HG02610 (cell line): Measurements from ENCODE around the gene TREX2.

Source experiments
- ATAC-seq: cut with Tn5 transposase; IDR thresholded peaks from one replicate; pipeline ENCODE4 v1.9.1; 2021; ENCODE audit warnings: mild to moderate bottlenecking, moderate library complexity; ENCODE audit not compliant: unreplicated experiment

The TREX2 gene

DNA sequence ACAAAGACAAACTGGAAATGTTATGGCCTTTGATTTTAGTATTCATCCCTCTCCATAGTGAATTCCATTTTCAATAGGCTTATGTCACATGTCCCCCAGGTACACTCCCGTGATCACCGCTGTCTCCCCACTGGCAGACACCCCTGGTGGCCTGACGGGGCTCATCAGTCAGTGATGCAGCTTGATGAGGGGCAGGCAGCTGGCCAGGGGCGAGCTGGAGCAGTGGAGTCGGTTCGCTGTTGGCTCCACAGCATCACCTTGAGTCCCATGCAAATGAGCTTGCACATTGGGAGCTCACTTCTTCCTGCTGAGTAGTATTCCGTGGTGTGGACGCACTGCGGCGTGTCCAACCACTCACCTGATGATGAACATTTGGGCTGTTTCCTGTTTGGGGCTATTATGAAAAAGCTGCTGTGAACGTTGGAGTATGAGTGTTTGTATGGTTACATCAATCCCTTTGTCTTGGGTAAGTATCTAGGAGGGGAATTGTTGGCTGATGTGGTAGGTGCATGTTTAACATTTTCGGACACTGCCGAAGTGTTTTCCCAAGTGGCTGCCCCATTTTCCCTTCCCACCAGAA, 5.2 kb downstream of the TREX2 start:
- no peak for ATAC-seq

DNA sequence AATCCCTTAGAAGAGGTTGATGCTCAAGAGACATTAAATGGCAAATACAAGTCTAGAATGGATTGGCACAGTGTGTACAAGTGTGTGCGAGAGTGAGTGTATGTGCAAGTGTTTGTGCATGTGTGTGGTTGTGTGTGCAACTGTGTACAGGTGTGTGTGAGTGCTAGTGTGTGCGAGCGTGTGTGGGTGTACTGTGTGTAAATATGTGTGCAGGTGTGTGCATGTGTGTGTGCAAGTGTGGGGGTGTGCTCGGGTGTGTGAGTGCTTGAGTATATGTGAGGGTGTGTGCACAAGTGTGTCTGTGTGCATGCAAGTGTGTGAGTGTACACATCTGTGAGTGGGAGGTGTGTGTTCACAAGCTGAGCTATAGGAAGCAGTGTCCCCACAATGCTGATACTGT, 5.9 kb downstream of the TREX2 start:
- ATAC-seq, result no peak

DNA sequence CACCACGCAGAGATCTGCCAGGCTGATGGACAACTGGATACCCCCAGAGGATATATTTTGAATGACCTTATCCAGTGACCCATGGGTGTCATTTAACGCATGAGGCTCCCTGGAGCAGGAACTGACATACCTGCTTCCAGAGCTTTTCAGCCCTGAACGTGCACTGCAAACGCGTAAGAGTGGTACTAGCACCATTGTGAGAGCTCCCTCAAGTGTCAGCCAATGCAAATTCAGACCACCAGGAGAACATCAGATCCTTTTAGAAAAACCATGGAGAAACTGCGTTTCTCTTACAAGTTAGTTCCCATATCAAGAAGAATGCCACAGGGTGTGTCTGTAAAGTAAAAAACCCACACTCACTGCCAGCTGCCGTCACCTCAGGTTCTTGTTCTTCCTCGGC, 7.3 kb downstream of the TREX2 start:
- ATAC-seq, result no peak

DNA sequence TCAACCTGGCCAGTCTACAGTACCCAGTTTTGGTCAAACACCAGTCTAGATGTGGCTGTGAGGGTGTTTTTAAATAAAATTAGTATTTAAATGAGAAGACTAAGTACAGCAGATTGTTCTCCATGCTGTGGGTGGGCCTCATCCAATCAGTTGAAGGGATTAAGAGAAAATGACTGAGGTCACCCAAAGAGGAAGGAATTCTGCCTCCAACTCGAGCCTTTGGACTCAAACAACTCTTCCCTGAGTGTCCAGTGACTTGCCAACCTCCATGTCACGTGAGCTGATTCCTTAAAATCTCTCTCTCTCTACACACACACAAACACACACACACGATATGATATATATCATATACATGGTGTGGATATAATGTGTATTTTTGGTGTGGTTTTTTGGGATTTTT, 10.0 kb downstream of the TREX2 start:
- no peak for ATAC-seq

DNA sequence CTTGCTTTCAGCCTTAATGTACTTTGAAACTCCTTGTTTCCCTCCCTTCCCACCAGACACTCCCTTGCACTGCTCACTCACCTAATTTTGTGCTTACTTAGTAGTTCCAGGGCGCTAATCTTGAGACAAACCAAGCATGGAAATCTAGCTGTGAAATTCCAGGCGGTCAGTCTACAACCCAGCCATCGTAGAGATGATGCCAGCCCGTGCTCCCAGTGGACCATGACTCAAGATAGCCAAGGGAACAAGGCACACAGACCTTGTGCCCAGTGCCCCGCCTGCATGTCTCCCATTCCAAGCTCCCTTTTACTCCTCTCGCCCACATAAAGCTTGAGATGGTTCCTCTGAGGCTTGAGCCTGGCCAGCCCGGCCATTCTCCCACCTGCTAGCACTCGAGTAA, 11.1 kb downstream of the TREX2 start:
- ATAC-seq, result no peak

DNA sequence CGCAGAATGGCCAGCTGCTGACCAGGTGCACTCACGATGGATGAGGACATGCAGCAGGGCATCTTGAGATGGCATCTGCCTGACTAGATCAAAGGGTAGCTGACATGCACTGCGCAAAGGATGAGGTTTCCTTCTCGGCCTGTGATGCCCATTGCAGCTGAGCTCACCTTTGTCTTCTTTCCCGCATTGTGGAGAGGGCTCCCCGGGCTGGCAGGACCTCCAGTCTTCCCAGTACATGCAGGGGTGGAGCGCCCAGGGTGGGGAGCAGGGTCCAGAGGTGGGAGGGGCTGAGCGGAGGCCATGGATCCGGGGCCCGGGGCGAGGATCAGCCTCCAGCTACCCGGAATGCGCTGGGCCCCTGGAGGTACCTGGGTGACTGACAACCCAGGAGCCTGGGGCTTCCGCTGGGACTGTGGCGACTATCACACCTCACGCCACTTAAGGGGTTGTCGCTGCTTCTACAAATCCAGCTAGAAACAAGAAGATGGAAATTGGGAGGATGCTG, 12.0 kb downstream of the TREX2 start:
- ATAC-seq, result no peak

DNA sequence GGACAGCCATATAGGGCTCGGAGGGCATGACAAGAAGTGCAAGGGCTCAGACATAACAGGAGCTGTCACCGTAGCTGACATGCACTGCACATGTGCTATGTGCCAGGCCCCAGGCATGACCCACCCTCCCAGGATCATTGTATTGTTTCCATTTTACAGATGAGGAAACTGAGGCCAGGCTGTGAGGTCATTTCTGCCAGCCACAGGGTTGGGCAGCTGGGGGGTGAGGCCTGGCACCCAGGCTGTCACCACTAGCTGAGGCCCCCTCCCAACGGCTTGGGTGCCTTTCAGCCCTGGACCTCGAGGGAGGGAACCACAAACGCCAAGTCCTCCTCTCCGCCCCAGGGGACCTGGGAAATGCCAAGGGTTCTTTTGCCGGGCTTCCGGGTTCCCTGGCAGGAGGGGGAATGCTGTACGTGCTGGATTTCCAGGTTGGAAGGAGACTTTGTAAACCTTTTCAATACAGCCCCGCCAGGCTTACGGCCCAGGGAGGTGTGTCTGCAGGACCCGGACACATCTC, 12.6 kb downstream of the TREX2 start:
- ATAC-seq, result no peak

DNA sequence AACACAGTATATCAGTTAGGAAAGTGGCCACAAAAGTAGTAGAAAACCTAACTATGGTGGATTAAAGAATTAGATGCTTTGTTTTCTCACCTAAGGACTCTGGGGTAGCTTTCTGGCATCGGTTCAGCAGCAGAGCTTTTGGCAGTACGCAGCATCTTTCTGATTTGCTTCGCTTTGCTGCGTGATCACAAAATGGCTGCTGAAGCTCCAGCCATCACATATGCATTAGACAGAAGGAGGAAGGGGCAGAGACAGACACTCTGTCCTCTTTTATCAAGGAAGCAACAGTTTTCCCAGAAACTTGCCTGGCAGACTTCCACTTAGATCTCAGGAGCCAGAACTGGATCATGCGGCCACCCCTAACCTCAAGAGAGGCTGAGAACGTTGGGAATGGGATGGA, 15.1 kb downstream of the TREX2 start:
- ATAC-seq, result no peak

DNA sequence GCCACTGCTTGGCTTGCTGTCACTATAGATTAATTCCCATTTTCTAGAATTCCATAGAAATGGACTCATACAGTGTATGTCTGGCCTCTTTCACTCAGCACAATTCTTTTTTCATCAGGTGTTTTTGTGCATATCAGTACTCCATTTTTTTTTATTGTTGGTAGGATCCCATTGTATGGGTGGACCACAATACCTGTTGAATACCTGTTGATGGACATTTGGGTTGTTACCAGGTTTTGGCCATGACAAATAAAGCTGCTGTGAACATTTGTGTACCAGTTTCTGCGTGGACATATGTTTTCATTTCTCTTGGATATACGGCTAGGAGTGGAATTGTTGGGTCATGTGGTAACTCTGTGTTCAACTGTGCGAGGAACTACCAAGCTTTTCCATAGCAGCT, 19.7 kb downstream of the TREX2 start:
- no peak for ATAC-seq

GRCh38 chrX:153423652-153424051, 22.2 kb downstream of the TREX2 start:
- no peak for ATAC-seq

GRCh38 chrX:153421856-153422255, 24.0 kb downstream of the TREX2 start:
- ATAC-seq, result no peak

- ATAC-seq, result no peak
These were observed 24.8 kb downstream of the TREX2 start for GRCh38 chrX:153420851-153421599.

DNA sequence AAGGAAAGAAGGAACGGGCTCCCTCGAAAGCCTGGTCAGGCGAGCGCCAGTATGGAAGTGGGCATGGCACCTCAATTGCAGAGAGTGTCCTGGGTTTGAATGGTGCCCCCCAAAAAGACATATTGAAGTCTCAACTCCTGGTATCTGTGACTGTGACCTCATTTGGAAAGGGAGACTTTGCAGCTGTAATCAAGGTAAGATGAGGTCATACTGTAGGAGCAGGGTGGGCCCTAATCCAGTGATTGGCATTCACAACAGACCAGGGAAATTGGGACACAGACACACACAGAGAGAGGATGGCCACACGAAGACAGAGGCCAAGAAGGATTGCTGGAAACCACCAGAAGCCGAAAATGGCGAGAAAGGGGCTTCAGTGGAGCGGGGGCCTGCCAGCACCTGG, 28.2 kb downstream of the TREX2 start:
- ATAC-seq, result no peak

DNA sequence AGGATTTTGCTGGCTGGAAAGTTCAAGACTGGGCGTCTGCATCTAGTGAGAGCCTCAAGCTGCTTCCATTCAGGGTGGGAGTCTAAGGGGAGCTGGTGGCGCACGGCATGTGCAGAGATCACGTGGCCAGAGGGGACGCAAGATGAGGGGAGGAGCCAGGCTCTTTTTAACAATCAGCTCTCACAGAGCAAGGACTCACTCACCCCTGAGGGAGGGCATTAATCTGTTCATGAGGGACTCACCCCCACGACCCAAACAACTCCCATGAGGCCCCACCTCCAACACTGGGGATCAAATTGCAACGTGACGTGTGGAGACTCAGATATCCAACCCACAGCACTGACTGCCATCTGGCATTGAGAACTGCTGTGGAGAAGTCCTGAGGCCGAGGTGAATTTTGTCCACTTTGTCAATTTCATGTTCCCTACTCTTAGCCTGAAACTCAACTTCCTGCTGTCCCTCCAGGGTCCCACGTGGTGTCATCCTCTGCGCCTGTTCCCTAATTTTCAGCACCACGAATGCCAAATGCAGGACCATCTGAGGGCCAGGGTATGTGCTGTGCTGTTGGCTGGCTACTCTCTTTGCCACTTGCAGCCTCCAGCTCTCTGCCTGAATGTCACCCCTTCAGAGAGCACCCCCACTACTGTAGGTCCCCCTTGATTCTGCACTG, 28.9 kb downstream of the TREX2 start:
- ATAC-seq, result no peak

GRCh38 chrX:153414856-153415510, 30.9 kb downstream of the TREX2 start:
- ATAC-seq, result no peak

DNA sequence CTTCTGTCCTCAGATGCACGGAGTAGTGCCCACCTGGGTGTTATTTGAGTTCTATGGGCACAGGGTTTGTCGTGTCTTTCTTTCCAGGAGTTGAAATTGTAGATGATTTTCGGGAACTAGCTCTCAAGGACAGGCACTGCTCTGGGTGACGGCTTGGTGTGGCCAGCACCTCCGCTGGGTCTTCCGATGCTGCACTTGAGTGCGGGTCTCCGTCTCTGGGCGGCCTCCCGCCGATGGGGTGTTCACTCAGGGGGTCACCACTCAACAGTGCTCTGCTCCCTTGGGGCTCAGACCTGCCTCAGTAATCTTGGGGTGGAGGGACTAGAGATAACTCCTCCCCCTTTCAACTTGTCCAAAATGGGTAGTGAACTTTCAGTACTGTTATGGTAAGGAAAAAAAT, 32.1 kb downstream of the TREX2 start:
- no peak for ATAC-seq

GRCh38 chrX:153412746-153413720, 32.8 kb downstream of the TREX2 start:
- ATAC-seq, result no peak

DNA sequence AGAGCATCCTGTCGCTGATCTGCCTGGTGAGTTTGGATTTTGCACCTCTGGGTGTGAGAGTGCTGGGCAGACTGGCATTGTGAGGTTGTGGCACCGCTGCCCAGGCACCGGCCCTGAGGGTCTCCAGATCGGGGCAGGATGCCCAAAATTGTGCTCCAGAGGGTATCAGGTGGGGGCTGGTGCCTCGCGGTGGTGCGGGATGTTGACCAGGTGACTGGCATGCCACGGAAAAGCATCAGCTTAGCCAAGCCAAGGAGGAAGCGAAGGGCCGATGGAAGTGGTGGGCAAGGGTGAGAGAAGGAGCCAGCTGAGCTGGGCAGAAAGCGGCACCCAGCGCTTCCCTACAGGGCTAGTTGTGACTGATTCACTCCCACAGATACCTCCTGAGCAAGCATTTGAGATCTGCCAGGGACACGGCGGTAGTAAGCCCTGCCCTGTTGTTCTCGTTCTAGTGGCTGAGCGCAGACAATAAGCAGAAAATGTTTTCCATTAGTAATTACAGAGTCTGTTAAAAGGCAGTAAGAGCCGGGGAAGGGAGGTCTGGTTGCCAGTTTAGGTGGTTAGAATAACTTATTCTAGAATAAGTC, 33.8 kb downstream of the TREX2 start:
- ATAC-seq, result no peak

DNA sequence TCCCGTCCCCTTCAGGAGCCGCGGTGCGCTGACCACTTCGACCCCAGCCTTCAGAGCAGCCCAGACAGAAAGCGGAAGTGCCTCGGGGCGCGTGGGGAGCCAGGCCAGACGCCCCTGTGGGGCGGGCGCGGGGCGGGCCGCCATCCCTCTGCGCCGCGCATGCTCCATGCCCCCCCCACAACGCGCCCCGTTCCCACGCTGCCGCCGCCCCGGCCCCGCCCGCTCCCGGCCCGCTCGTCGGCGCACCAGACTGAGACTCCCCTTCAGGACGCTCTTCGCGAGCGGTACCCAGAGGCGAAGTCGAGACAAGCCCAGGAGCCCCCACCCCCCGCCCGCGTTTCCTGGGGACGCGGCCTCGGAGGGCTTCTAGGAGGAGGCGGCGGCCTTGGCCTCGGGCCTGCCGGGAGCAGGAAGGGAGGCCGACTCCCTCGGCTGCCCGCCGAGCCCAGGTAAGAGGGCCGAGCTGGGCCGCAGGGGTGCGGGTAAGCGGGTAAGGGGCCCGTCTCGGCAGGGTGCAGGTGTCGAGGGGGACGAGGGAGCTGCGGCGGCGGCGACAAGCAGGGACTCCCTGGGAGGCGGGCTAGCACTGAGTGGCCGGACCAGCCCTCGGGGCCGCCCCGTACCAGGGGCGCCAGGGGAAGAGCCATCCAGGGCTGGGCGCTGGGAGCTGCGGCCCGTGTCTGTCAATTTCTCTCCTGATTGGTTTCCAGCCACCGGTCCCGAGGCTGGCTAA, 34.4 kb downstream of the TREX2 start, which contains the start of gene ZFP92:
TSS of gene ZFP92 (plus strand) at position 218 of the 733 bp plus-strand sequence. CDS start 6,851 bp downstream, outside the sequence.
- peak; percentile 72 for ATAC-seq
